EL (cell line): Measurements from ENCODE around the gene ARL5A.
"Not testable (repeated sequence)": the region's sequence is repeated elsewhere in the genome, so short reads cannot be mapped to it uniquely, and the experiment has no call there.

Experiments
- DNase-seq: peaks from one replicate; pipeline ENCODE4 v3.0.0-alpha.2; 2016

The ARL5A gene

GRCh38 chr2:151828143-151828889 is at the start of gene ARL5A:
Gene ARL5A (minus strand): TSS chr2:151828421. CDS start chr2:151828176, 245 bp downstream.
- peak; percentile 94 for DNase-seq

GRCh38 chr2:151875631-151876030 is 47.4 kb upstream of the ARL5A start:
- not testable (repeated sequence) for DNase-seq

- DNase-seq = no peak
Measured at GRCh38 chr2:151872463-151872862, 44.2 kb upstream of the ARL5A start.

GRCh38 chr2:151869291-151869690 is 41.1 kb upstream of the ARL5A start:
- no peak for DNase-seq

- no peak for DNase-seq
Measured at GRCh38 chr2:151862700-151863099, 34.5 kb upstream of the ARL5A start.

GRCh38 chr2:151861174-151861573 is 33.0 kb upstream of the ARL5A start:
- DNase-seq = no peak

- no peak for DNase-seq
Measured at GRCh38 chr2:151860613-151861146, 32.5 kb upstream of the ARL5A start.

- no peak for DNase-seq
Measured at GRCh38 chr2:151860210-151860609, 32.0 kb upstream of the ARL5A start.

GRCh38 chr2:151857650-151858049 is 29.4 kb upstream of the ARL5A start:
- DNase-seq = no peak

- no peak for DNase-seq
Measured at GRCh38 chr2:151855111-151855510, 26.9 kb upstream of the ARL5A start.

GRCh38 chr2:151853070-151853758 is 25.0 kb upstream of the ARL5A start:
- DNase-seq = no peak

- no peak for DNase-seq
Measured at GRCh38 chr2:151852260-151853069, 24.2 kb upstream of the ARL5A start.

GRCh38 chr2:151851761-151852160 is 23.5 kb upstream of the ARL5A start:
- DNase-seq = no peak

GRCh38 chr2:151849413-151850010 is 21.3 kb upstream of the ARL5A start:
- DNase-seq = no peak

GRCh38 chr2:151845884-151846283 is 17.7 kb upstream of the ARL5A start:
- no peak for DNase-seq

- no peak for DNase-seq
Measured at GRCh38 chr2:151845481-151845880, 17.3 kb upstream of the ARL5A start.

- DNase-seq = no peak
Measured at GRCh38 chr2:151844211-151844896, 16.1 kb upstream of the ARL5A start.

- no peak for DNase-seq
Measured at GRCh38 chr2:151843691-151844061, 15.5 kb upstream of the ARL5A start.

- DNase-seq = no peak
Measured at GRCh38 chr2:151842830-151843690, 14.8 kb upstream of the ARL5A start.

- DNase-seq = no peak
Measured at GRCh38 chr2:151841047-151841424, 12.8 kb upstream of the ARL5A start.
